ENCODE measurements around the gene CCSAP.

- TF ChIP-seq CTCF (IDR thresholded peaks at IDR 0.05; ENCODE audit: low read depth, low read length) = no peak
- no peak for TF ChIP-seq POLR2A (IDR thresholded peaks at IDR 0.05; ENCODE audit: extremely low read depth, insufficient read length)
- TF ChIP-seq MAX (IDR thresholded peaks at IDR 0.05; ENCODE audit: low read depth, low read length) = no peak
- TF ChIP-seq MYC (IDR thresholded peaks at IDR 0.05; ENCODE audit: low read depth, low read length) = no peak
Measured at GRCh38 chr1:229365569-229365968, 22.7 kb upstream of the CCSAP start.

Measured in NB4 (cell line).